ENCODE measurements around the gene WNT2B. TPM values are rescaled to one million over a fixed set of nuclear protein-coding genes. Genes with fewer than 3 reads are reported as not detected.
A peak's percentile ranks its signal among the peaks of the same experiment; 100 is the strongest.

Gene WNT2B
- total and polyA plus RNA-seq, 9 of the 15 experiments (the other 6 are each of a cell fraction or from before 2014, with no cell fraction given), result 0.02 to 0.06 (median 0.04) TPM; not detected in 3

DNA sequence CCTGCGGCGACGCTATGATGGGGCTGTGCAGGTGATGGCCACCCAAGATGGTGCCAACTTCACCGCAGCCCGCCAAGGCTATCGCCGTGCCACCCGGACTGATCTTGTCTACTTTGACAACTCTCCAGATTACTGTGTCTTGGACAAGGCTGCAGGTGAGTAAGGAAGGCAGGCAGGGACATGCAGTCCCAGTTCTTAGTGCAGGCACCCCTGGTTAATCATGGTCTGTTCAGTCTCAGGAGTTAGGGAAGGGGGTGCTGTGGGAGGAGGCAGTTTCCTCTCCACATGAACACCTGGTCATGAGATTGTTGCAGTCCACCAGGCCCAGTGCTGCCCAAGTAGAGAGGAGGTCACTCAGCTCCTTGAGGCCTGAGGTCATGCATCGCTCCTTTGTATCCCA is 8.5 kb downstream of the WNT2B start (continued):
- TF ChIP-seq, protein P1, sequence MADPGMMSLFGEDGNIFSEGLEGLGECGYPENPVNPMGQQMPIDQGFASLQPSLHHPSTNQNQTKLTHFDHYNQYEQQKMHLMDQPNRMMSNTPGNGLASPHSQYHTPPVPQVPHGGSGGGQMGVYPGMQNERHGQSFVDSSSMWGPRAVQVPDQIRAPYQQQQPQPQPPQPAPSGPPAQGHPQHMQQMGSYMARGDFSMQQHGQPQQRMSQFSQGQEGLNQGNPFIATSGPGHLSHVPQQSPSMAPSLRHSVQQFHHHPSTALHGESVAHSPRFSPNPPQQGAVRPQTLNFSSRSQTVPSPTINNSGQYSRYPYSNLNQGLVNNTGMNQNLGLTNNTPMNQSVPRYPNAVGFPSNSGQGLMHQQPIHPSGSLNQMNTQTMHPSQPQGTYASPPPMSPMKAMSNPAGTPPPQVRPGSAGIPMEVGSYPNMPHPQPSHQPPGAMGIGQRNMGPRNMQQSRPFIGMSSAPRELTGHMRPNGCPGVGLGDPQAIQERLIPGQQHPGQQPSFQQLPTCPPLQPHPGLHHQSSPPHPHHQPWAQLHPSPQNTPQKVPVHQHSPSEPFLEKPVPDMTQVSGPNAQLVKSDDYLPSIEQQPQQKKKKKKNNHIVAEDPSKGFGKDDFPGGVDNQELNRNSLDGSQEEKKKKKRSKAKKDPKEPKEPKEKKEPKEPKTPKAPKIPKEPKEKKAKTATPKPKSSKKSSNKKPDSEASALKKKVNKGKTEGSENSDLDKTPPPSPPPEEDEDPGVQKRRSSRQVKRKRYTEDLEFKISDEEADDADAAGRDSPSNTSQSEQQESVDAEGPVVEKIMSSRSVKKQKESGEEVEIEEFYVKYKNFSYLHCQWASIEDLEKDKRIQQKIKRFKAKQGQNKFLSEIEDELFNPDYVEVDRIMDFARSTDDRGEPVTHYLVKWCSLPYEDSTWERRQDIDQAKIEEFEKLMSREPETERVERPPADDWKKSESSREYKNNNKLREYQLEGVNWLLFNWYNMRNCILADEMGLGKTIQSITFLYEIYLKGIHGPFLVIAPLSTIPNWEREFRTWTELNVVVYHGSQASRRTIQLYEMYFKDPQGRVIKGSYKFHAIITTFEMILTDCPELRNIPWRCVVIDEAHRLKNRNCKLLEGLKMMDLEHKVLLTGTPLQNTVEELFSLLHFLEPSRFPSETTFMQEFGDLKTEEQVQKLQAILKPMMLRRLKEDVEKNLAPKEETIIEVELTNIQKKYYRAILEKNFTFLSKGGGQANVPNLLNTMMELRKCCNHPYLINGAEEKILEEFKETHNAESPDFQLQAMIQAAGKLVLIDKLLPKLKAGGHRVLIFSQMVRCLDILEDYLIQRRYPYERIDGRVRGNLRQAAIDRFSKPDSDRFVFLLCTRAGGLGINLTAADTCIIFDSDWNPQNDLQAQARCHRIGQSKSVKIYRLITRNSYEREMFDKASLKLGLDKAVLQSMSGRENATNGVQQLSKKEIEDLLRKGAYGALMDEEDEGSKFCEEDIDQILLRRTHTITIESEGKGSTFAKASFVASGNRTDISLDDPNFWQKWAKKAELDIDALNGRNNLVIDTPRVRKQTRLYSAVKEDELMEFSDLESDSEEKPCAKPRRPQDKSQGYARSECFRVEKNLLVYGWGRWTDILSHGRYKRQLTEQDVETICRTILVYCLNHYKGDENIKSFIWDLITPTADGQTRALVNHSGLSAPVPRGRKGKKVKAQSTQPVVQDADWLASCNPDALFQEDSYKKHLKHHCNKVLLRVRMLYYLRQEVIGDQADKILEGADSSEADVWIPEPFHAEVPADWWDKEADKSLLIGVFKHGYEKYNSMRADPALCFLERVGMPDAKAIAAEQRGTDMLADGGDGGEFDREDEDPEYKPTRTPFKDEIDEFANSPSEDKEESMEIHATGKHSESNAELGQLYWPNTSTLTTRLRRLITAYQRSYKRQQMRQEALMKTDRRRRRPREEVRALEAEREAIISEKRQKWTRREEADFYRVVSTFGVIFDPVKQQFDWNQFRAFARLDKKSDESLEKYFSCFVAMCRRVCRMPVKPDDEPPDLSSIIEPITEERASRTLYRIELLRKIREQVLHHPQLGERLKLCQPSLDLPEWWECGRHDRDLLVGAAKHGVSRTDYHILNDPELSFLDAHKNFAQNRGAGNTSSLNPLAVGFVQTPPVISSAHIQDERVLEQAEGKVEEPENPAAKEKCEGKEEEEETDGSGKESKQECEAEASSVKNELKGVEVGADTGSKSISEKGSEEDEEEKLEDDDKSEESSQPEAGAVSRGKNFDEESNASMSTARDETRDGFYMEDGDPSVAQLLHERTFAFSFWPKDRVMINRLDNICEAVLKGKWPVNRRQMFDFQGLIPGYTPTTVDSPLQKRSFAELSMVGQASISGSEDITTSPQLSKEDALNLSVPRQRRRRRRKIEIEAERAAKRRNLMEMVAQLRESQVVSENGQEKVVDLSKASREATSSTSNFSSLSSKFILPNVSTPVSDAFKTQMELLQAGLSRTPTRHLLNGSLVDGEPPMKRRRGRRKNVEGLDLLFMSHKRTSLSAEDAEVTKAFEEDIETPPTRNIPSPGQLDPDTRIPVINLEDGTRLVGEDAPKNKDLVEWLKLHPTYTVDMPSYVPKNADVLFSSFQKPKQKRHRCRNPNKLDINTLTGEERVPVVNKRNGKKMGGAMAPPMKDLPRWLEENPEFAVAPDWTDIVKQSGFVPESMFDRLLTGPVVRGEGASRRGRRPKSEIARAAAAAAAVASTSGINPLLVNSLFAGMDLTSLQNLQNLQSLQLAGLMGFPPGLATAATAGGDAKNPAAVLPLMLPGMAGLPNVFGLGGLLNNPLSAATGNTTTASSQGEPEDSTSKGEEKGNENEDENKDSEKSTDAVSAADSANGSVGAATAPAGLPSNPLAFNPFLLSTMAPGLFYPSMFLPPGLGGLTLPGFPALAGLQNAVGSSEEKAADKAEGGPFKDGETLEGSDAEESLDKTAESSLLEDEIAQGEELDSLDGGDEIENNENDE (IDR thresholded peaks at IDR 0.05; ENCODE audit: low read depth, low read length), result no peak
- TF ChIP-seq, protein P2, sequence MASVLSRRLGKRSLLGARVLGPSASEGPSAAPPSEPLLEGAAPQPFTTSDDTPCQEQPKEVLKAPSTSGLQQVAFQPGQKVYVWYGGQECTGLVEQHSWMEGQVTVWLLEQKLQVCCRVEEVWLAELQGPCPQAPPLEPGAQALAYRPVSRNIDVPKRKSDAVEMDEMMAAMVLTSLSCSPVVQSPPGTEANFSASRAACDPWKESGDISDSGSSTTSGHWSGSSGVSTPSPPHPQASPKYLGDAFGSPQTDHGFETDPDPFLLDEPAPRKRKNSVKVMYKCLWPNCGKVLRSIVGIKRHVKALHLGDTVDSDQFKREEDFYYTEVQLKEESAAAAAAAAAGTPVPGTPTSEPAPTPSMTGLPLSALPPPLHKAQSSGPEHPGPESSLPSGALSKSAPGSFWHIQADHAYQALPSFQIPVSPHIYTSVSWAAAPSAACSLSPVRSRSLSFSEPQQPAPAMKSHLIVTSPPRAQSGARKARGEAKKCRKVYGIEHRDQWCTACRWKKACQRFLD (CRISPR knock-in tag; IDR thresholded peaks at IDR 0.05), result 0 out of 2 replicates have a peak, but pooled peaks have one; percentile 23
- TF ChIP-seq, protein P3, sequence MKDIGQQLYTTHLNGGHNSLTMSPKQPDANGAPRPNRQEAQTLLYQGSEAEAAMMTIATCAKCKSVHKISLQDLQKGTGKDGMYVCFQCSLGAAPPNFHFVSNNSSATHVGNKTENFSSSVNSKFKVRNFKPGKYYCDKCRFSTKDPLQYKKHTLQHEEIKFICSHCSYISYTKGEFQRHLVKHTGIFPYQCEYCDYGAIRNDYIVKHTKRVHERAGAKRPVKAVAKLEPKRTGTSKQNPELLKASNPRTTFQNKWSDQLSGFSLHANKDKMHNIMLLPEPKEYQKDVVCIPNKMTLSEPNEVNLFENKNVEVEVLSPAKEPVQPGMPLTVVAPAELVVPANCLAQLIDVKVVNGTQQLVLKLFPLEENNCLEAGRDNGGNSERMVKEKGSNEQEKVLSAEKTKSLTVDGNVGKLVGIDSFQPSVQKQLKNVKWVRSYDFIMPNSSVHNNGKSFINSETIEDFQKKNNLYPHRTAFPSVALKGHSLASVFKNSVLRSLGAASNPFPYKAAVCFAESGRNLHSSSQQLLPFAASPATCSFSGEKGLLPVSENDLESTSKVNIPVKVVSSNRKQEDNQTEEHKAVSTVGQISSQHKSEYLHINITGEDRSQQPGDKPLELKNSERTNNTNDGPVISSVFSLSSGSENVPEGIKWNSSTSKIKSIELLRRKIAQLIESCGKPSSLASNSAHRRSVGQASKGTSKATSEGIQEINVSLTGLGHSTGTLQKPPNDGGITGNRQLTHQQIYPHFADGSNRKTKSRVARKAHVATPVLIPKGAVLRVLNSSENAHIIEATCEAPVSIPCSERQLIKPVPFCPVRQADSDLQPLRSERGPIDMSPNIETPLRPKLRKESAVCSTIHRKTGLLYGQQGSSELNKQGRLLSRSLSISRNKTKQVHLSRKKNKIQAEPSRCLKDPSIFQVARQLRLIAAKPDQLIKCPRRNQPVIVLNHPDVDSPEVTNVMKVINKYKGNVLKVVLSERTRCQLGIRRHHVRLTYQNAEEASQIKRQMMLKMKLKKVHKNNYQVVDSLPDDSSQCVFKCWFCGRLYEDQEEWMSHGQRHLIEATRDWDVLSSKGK (CRISPR knock-in tag; IDR thresholded peaks at IDR 0.05), result no peak

Data from K562 (cell line).